Stimulated activated naive B cell treated with anti-CD40 and anti-IgM and Interleukin-4, amounts not matched to agents 10 μg/mL and 1 μg/mL and 100 μg/mL, for 72 hours (primary cell): Measurements from ENCODE around the gene VPS13C.
A peak's percentile ranks its signal among the peaks of the same experiment; 100 is the strongest.

Source experiments
- ATAC-seq, 2 donors: fragments of 150-1000 bp; cut with Tn5 transposase; replicated peaks; 2 replicates each; pipeline ENCODE4 v1.10.0; 2021; ENCODE audit warnings: moderate library complexity in 1 of 2
- DNase-seq: peaks from one replicate; pipeline ENCODE4 v3.0.0; 2021
- H3K27ac Mint-ChIP-seq: one replicate; pipeline ENCODE4 v1.8.0; 2022; ENCODE audit warnings: mild to moderate bottlenecking, mixed read lengths
- H3K27me3 Mint-ChIP-seq, 2 donors: one replicate each; pipeline ENCODE4 v1.8.0; 2022; ENCODE audit warnings: mixed read lengths in 2 of 2
- H3K36me3 Mint-ChIP-seq, 2 donors: one replicate each; pipeline ENCODE4 v1.8.0; 2022; ENCODE audit warnings: mixed read lengths in 2 of 2, mild to moderate bottlenecking in 1 of 2
- H3K4me1 Mint-ChIP-seq, 2 donors: one replicate each; pipeline ENCODE4 v1.8.0; 2022; ENCODE audit warnings: mixed read lengths in 2 of 2, mild to moderate bottlenecking in 1 of 2
- H3K4me3 Mint-ChIP-seq, 2 donors: one replicate each; pipeline ENCODE4 v1.8.0; 2022; ENCODE audit warnings: mild to moderate bottlenecking in 2 of 2, mixed read lengths in 2 of 2, moderate library complexity in 1 of 2
- H3K9me3 Mint-ChIP-seq, 2 donors: one replicate each; pipeline ENCODE4 v1.8.0; 2022; ENCODE audit warnings: mixed read lengths in 2 of 2, mild to moderate bottlenecking in 1 of 2

Gene VPS13C

GRCh38 chr15:61871926-61872522, 188.2 kb downstream of the VPS13C start:
- H3K9me3 Mint-ChIP-seq, result no peaks in the 10 kb centered on the region
- no peak overlapping the region for H3K27ac Mint-ChIP-seq

GRCh38 chr15:61869656-61870055, 190.6 kb downstream of the VPS13C start:
- no peak overlapping the region for H3K4me3 Mint-ChIP-seq
- no peaks in the 10 kb centered on the region for H3K27me3 Mint-ChIP-seq
- DNase-seq, result no peak
- ATAC-seq, result no peak
- no peaks in the 10 kb centered on the region for H3K9me3 Mint-ChIP-seq
- H3K36me3 Mint-ChIP-seq, result peaks cover 23 to 40% of the 10 kb centered on the region in 2 donors
- H3K27ac Mint-ChIP-seq, result no peak overlapping the region
- no peaks in the 10 kb centered on the region for H3K4me1 Mint-ChIP-seq

More at GRCh38 chr15:61871926-61872522, 188.2 kb downstream of the VPS13C start:
- H3K4me1 Mint-ChIP-seq, result no peaks in the 10 kb centered on the region
- no peak for DNase-seq
- no peaks in the 10 kb centered on the region for H3K27me3 Mint-ChIP-seq
- H3K4me3 Mint-ChIP-seq, result no peak overlapping the region
- ATAC-seq, result no peak
- H3K36me3 Mint-ChIP-seq, result peaks cover 27 to 49% of the 10 kb centered on the region in 2 donors

GRCh38 chr15:61861962-61862361, 198.3 kb downstream of the VPS13C start:
- H3K9me3 Mint-ChIP-seq, result no peaks in the 10 kb centered on the region
- no peaks in the 10 kb centered on the region for H3K4me1 Mint-ChIP-seq
- H3K27ac Mint-ChIP-seq, result no peak overlapping the region
- DNase-seq, result no peak
- H3K27me3 Mint-ChIP-seq, result no peaks in the 10 kb centered on the region
- H3K4me3 Mint-ChIP-seq, result no peak overlapping the region
- no peak for ATAC-seq
- peaks cover 9 to 22% of the 10 kb centered on the region in 2 donors for H3K36me3 Mint-ChIP-seq

GRCh38 chr15:61857169-61857829, 202.9 kb downstream of the VPS13C start:
- no peak overlapping the region for H3K4me3 Mint-ChIP-seq
- H3K27ac Mint-ChIP-seq, result no peak overlapping the region
- H3K9me3 Mint-ChIP-seq, result no peaks in the 10 kb centered on the region
- peaks cover 14 to 20% of the 10 kb centered on the region in 2 donors for H3K36me3 Mint-ChIP-seq
- no peak for DNase-seq
- ATAC-seq, result peak; percentile 48 to 74
- no peaks in the 10 kb centered on the region for H3K4me1 Mint-ChIP-seq
- H3K27me3 Mint-ChIP-seq, result no peaks in the 10 kb centered on the region

- ATAC-seq (no peak), DNase-seq (no peak)
- Mint-ChIP-seq H3K36me3 (peaks cover 13 to 26% of the 10 kb centered on the region in 2 donors), H3K4me1 (no peaks in the 10 kb centered on the region), H3K4me3 (no peak overlapping the region), H3K9me3 (no peaks in the 10 kb centered on the region), H3K27ac (no peak overlapping the region), H3K27me3 (no peaks in the 10 kb centered on the region)
Observed at GRCh38 chr15:61856295-61856694, 204.0 kb downstream of the VPS13C start.

- H3K36me3 Mint-ChIP-seq, result peaks cover 9 to 28% of the 10 kb centered on the region in 2 donors
Observed at GRCh38 chr15:61853195-61853594, 207.1 kb downstream of the VPS13C start.

GRCh38 chr15:61851955-61852354, 208.3 kb downstream of the VPS13C start:
- DNase-seq (no peak), ATAC-seq (no peak)
- Mint-ChIP-seq H3K4me1 (no peaks in the 10 kb centered on the region), H3K9me3 (no peaks in the 10 kb centered on the region), H3K36me3 (peaks cover 9 to 28% of the 10 kb centered on the region in 2 donors), H3K27ac (peak overlapping the region; percentile 70), H3K4me3 (no peak overlapping the region), H3K27me3 (no peaks in the 10 kb centered on the region)

More at GRCh38 chr15:61853195-61853594, 207.1 kb downstream of the VPS13C start:
- ATAC-seq (no peak), DNase-seq (no peak)
- no peak overlapping the region for H3K27ac Mint-ChIP-seq
- no peaks in the 10 kb centered on the region for H3K4me1 Mint-ChIP-seq
- no peaks in the 10 kb centered on the region for H3K9me3 Mint-ChIP-seq
- no peak overlapping the region for H3K4me3 Mint-ChIP-seq
- H3K27me3 Mint-ChIP-seq, result no peaks in the 10 kb centered on the region

GRCh38 chr15:61849447-61849846, 210.8 kb downstream of the VPS13C start:
- no peaks in the 10 kb centered on the region for H3K27me3 Mint-ChIP-seq
- no peaks in the 10 kb centered on the region for H3K4me1 Mint-ChIP-seq
- DNase-seq (no peak), ATAC-seq (no peak)
- peaks cover 5 to 24% of the 10 kb centered on the region in 2 donors for H3K36me3 Mint-ChIP-seq
- no peaks in the 10 kb centered on the region for H3K9me3 Mint-ChIP-seq
- no peak overlapping the region for H3K4me3 Mint-ChIP-seq
- H3K27ac Mint-ChIP-seq, result no peak overlapping the region

- ATAC-seq (peak in 1 of 2 donors; percentile 25), DNase-seq (no peak)
- H3K4me3 Mint-ChIP-seq, result no peak overlapping the region
- no peaks in the 10 kb centered on the region for H3K36me3 Mint-ChIP-seq
- no peak overlapping the region for H3K27ac Mint-ChIP-seq
- no peaks in the 10 kb centered on the region for H3K4me1 Mint-ChIP-seq
- peaks cover 32 to 33% of the 10 kb centered on the region in 2 donors for H3K27me3 Mint-ChIP-seq
- no peaks in the 10 kb centered on the region for H3K9me3 Mint-ChIP-seq
Observed at GRCh38 chr15:61841466-61841865, 218.8 kb downstream of the VPS13C start.

GRCh38 chr15:61840090-61840489, 220.2 kb downstream of the VPS13C start:
- DNase-seq, result no peak
- no peak overlapping the region for H3K4me3 Mint-ChIP-seq
- H3K27me3 Mint-ChIP-seq, result peaks cover 33 to 39% of the 10 kb centered on the region in 2 donors
- ATAC-seq, result no peak
- H3K4me1 Mint-ChIP-seq, result peaks cover 0 to 2% of the 10 kb centered on the region in 2 donors
- H3K27ac Mint-ChIP-seq, result no peak overlapping the region
- no peaks in the 10 kb centered on the region for H3K9me3 Mint-ChIP-seq
- no peaks in the 10 kb centered on the region for H3K36me3 Mint-ChIP-seq

GRCh38 chr15:61839546-61839945, 220.7 kb downstream of the VPS13C start:
- no peaks in the 10 kb centered on the region for H3K36me3 Mint-ChIP-seq
- peaks cover 36 to 43% of the 10 kb centered on the region in 2 donors for H3K27me3 Mint-ChIP-seq
- ATAC-seq (no peak), DNase-seq (no peak)
- H3K4me3 Mint-ChIP-seq, result no peak overlapping the region
- H3K9me3 Mint-ChIP-seq, result no peaks in the 10 kb centered on the region
- no peak overlapping the region for H3K27ac Mint-ChIP-seq
- peaks cover 0 to 2% of the 10 kb centered on the region in 2 donors for H3K4me1 Mint-ChIP-seq

- no peaks in the 10 kb centered on the region for H3K9me3 Mint-ChIP-seq
- ATAC-seq (peak; percentile 38 to 45), DNase-seq (peak; percentile 26)
Observed at GRCh38 chr15:61835496-61836106, 224.6 kb downstream of the VPS13C start.

GRCh38 chr15:61835029-61835428, 225.2 kb downstream of the VPS13C start:
- Mint-ChIP-seq H3K27me3 (peaks cover 46 to 61% of the 10 kb centered on the region in 2 donors), H3K9me3 (no peaks in the 10 kb centered on the region), H3K27ac (no peak overlapping the region), H3K36me3 (no peaks in the 10 kb centered on the region), H3K4me1 (peaks cover 4 to 5% of the 10 kb centered on the region in 2 donors), H3K4me3 (no peak overlapping the region)
- ATAC-seq (no peak), DNase-seq (no peak)

More at GRCh38 chr15:61835496-61836106, 224.6 kb downstream of the VPS13C start:
- Mint-ChIP-seq H3K4me3 (no peak overlapping the region), H3K4me1 (peaks cover 4 to 5% of the 10 kb centered on the region in 2 donors), H3K36me3 (no peaks in the 10 kb centered on the region), H3K27ac (no peak overlapping the region), H3K27me3 (peaks cover 50 to 64% of the 10 kb centered on the region in 2 donors)

GRCh38 chr15:61834076-61834697, 226.1 kb downstream of the VPS13C start:
- H3K4me1 Mint-ChIP-seq, result peaks cover 4 to 5% of the 10 kb centered on the region in 2 donors
- no peaks in the 10 kb centered on the region for H3K36me3 Mint-ChIP-seq
- no peak overlapping the region for H3K4me3 Mint-ChIP-seq
- ATAC-seq, result peak; percentile 82
- H3K27me3 Mint-ChIP-seq, result peaks cover 39 to 53% of the 10 kb centered on the region in 2 donors
- H3K27ac Mint-ChIP-seq, result peak overlapping the region; percentile 42
- peak; percentile 47 for DNase-seq
- no peaks in the 10 kb centered on the region for H3K9me3 Mint-ChIP-seq
